NCI-H460 (cell line): ENCODE measurements around the gene OR52E5. TPM values are rescaled to one million over a fixed set of nuclear protein-coding genes. Genes with fewer than 3 reads are reported as not detected.

Experiments used
- DNase-seq: peaks from one replicate; pipeline ENCODE4 v3.0.0-alpha.2; 2016; ENCODE audit warnings: low read depth; ENCODE audit errors: extremely low read depth
- total RNA-seq: library from RNA; depleted of rRNA; stranded (reverse); fragments of >200 nt; shearing (Covaris generic); gene quantifications from 2 replicates; pipeline ENCODE4 v1.2.3, GENCODE V29; 2014; rRNA removed

The OR52E5 gene
- total RNA-seq, 1 experiment from 2014 or later: not detected

DNA sequence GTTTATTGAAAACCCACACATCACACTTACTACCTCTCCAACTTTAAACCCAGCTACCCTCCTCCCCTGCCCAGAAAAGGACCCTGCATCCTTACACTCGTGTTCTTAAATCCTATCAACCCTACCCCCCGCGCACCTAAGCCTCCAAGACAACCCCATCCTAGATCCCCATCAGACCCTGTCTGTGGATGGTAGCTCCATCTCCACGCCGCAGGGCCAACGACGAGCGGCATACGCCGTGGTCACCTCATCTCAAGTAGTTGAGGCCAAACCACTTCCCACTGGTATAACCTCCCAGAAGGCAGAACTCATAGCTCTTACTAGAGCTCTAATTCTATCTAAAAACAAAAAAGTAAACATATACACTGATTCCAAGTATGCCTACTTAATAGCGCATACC lies 39.7 kb downstream of the OR52E5 start:
- no peak for DNase-seq

- DNase-seq: no peak
Observed at GRCh38 chr11:5933116-5933515, 40.1 kb downstream of the OR52E5 start.

DNA sequence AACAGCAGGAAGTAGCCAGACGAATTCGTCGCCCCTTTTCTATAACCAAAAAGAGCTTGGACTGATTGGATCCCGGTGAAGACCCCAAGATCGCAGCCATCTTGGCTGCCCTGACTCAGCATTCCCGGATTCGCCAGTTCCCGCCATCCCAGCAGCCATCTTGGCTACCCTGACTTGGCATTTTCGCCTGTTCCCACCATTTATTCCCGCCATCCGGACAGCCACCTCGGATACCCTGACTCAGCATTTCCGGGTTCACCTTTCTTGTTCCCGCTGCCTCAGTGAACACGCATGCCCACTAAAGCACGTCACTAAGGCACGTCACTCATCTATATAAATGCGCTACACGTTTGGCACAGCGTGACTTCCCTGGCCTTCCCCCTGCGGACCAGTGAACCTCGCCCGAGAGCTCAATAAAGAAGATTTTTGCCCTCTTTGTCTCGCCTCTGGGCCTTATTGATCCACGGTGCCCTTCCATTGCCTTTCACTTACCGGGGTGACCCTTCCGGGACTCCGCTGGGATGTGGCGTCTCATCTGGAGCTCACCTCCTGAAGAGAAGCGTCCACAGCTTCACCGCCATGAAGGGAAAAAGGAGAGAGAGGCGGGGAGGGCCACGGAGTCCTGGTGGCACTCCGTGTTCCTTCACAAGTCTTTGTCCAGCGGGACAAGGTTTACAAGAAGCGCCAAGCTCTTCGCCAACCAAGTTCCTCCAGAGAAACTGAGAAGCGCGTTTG lies 45.0 kb downstream of the OR52E5 start:
- no peak for DNase-seq

DNA sequence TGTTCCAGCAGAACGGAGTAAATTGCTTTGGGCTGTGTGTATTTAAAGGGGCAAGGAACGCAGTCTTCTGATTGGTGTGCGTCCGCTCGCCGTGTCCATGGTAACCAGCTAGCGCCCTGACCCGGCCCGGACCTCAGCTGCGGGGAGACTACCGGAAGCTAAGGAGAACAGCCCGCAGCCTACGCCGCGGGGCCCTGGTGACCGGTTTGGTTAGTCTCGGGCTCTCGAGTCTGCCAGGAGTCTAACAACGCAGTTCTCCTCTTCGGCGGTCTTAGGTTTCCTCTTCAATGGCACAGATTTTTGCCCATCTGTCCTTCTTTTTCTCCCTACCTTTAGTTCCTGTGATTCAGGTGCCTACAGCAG lies 45.6 kb downstream of the OR52E5 start:
- DNase-seq: no peak

GRCh38 chr11:5940748-5941147 lies 47.7 kb downstream of the OR52E5 start:
- DNase-seq: no peak

GRCh38 chr11:5941951-5942350 lies 48.9 kb downstream of the OR52E5 start, which contains the start of gene OR56A3:
Gene OR56A3 (plus strand): TSS chr11:5942251. CDS start chr11:5947347, 5,096 bp downstream.
- no peak for DNase-seq

Other genes with a start within 250 kb of the OR52E5 start
- gene TRIM5, start 208.1 kb upstream of the OR52E5 start, total RNA-seq: 23.8 and 25.1 TPM in 2 replicates
- 1.2 and 1.4 TPM in 2 replicates for gene TRIM22, start 203.4 kb upstream of the OR52E5 start, total RNA-seq
- not detected in 2 replicates for gene OR56B1, start 156.8 kb upstream of the OR52E5 start, total RNA-seq
- gene OR52N4, start 139.0 kb upstream of the OR52E5 start, total RNA-seq: not detected in 2 replicates
- gene OR52N5, start 109.9 kb upstream of the OR52E5 start, total RNA-seq: not detected in 2 replicates
- not detected in 2 replicates for gene OR52N1, start 101.9 kb upstream of the OR52E5 start, total RNA-seq
- not detected in 2 replicates for gene OR52N2, start 84.3 kb upstream of the OR52E5 start, total RNA-seq
- gene OR52E6, start 51.3 kb upstream of the OR52E5 start, total RNA-seq: not detected in 2 replicates
- gene OR52E8, start 35.5 kb upstream of the OR52E5 start, total RNA-seq: not detected in 2 replicates
- gene OR52E4, start 12.6 kb upstream of the OR52E5 start, total RNA-seq: not detected in 2 replicates
- not detected in 2 replicates for gene OR56A3, start 49.0 kb downstream of the OR52E5 start, total RNA-seq
- not detected in 2 replicates for gene OR56A5, start 75.3 kb downstream of the OR52E5 start, total RNA-seq
- gene OR52L1, start 93.8 kb downstream of the OR52E5 start, total RNA-seq: not detected in 2 replicates
- not detected in 2 replicates for gene OR56A4, start 113.7 kb downstream of the OR52E5 start, total RNA-seq
- not detected in 2 replicates for gene OR56A1, start 137.6 kb downstream of the OR52E5 start, total RNA-seq
- not detected in 2 replicates for gene OR56B4, start 214.5 kb downstream of the OR52E5 start, total RNA-seq